Fibroblast of lung (primary cell): ENCODE measurements around the gene WSB1. TPM values are rescaled to one million over a fixed set of nuclear protein-coding genes. Genes with fewer than 3 reads are reported as not detected.
"Not testable (repeated sequence)": the region's sequence is repeated elsewhere in the genome, so short reads cannot be mapped to it uniquely, and the experiment has no call there.

Source experiments
- DNase-seq, 2 donors: peaks; one replicate each; pipeline versions ENCODE4 v3.0.0 to v3.0.0-alpha.2; 2010; ENCODE audit warnings: low read depth in 2 of 2
- H2AFZ ChIP-seq: 2 replicates; pipeline ENCODE4 v1.5.1; 2012; ENCODE audit warnings: low read length, control low read depth, inconsistent platforms
- H3K27ac ChIP-seq: 2 replicates; pipeline ENCODE4 v1.5.1; 2011; ENCODE audit warnings: low read length, control low read depth; ENCODE audit not compliant: insufficient read depth
- H3K27me3 ChIP-seq: 2 replicates; pipeline ENCODE4 v1.5.1; 2011; ENCODE audit warnings: mild to moderate bottlenecking, low read length; ENCODE audit not compliant: control insufficient read depth, insufficient read depth
- H3K36me3 ChIP-seq: 2 replicates; pipeline ENCODE4 v1.5.1; 2011; ENCODE audit warnings: low read length; ENCODE audit not compliant: control insufficient read depth, insufficient read depth
- H3K4me1 ChIP-seq: 2 replicates; pipeline ENCODE4 v1.5.1; 2011; ENCODE audit warnings: low read length; ENCODE audit not compliant: control insufficient read depth, insufficient read depth; ENCODE audit errors: extremely low read depth
- H3K4me2 ChIP-seq: 2 replicates; pipeline ENCODE4 v1.5.1; 2011; ENCODE audit warnings: low read length, control low read depth; ENCODE audit not compliant: insufficient read depth; ENCODE audit errors: extremely low read depth
- H3K4me3 ChIP-seq, 4 experiments: fragments of 200-600 bp in 1 of 4; sonication (generic) in 1 of 4; replicated peaks in 1 of 4; 2 replicates each; pipeline ENCODE4 v1.5.1; 2011 to 2016; ENCODE audit warnings: low read length in 4 of 4, low read depth in 3 of 4, mild to moderate bottlenecking in 3 of 4, control low read depth in 2 of 4, inconsistent platforms in 1 of 4, mixed read lengths in 1 of 4; ENCODE audit not compliant: insufficient read depth in 1 of 4; ENCODE audit errors: control extremely low read depth in 1 of 4
- H3K79me2 ChIP-seq: 2 replicates; pipeline ENCODE4 v1.5.1; 2012; ENCODE audit warnings: mild to moderate bottlenecking, low read length, inconsistent platforms; ENCODE audit not compliant: control insufficient read depth, insufficient read depth
- H3K9ac ChIP-seq: 2 replicates; pipeline ENCODE4 v1.5.1; 2011; ENCODE audit warnings: mild to moderate bottlenecking, low read length, control low read depth; ENCODE audit not compliant: insufficient read depth
- H3K9me3 ChIP-seq: 2 replicates; pipeline ENCODE4 v1.5.1; 2012; ENCODE audit warnings: low read depth, low read length; ENCODE audit not compliant: control insufficient read depth, insufficient read depth
- H4K20me1 ChIP-seq: 2 replicates; pipeline ENCODE4 v1.5.1; 2011; ENCODE audit warnings: low read length; ENCODE audit not compliant: control insufficient read depth, insufficient read depth; ENCODE audit errors: extremely low read depth
- CTCF ChIP-seq, 2 donors: IDR thresholded peaks in 1 of 2; conservative IDR thresholded peaks in 1 of 2; 1 replicate in 1 of 2; 2 replicates in 1 of 2; pipeline ENCODE4 v1.5.1; 2011 to 2012; ENCODE audit warnings: low read length in 2 of 2, control low read depth in 1 of 2, inconsistent platforms in 1 of 2, low read depth in 1 of 2, mild to moderate bottlenecking in 1 of 2
- EZH2 ChIP-seq: IDR thresholded peaks from 2 replicates; pipeline ENCODE4 v1.5.1; 2012; ENCODE audit warnings: low read length, control low read depth, mild to moderate bottlenecking; ENCODE audit errors: missing control alignments
- polyA plus RNA-seq, 2 donors: library from polyadenylated mRNA; depleted of rRNA in 1 of 2; stranded (reverse) in 1 of 2; unstranded in 1 of 2; fragments of >200 nt; gene quantifications; 2 replicates each; pipeline ENCODE4 v1.2.1, GENCODE V29; 2011 to 2012; ENCODE audit warnings: missing spikeins in 1 of 2
- total RNA-seq: library from RNA; depleted of rRNA; stranded (reverse); fragments of >200 nt; gene quantifications from 2 replicates; pipeline ENCODE4 v1.2.1, GENCODE V29; 2014

WSB1 gene
- total and polyA plus RNA-seq, 2 donors (not counting 1 experiment from before 2014, with no cell fraction given), result 96.3 to 139 TPM

DNA sequence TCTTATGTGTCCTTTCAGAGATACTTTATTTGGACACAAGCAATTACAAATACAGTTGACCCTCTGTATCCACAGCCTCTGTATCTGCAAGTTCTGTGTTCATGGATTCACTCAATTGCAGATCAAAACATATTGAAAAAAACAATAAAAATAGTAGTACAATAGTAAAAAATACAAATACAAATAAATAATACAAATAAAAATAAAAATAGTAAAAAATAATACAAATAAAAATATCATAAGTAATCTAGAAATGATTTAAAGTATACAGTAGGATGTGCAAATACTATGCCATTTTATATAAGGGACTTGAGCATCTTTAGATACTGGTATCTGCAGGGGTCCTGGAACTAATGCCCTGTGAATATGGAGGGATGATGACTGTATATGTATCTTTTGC lies 47.4 kb upstream of the WSB1 start:
- TF ChIP-seq EZH2 (no peak), CTCF (conservative IDR thresholded peaks at IDR 0.05 in 1 of 2, IDR thresholded peaks at IDR 0.05 in 1 of 2; ENCODE audit: low read depth in 1 of 2, low read length in 2 of 2) (no peak)
- no peak for DNase-seq
- H3K27ac ChIP-seq, result no peak overlapping the region
- H3K27me3 ChIP-seq, result no peaks in the 10 kb centered on the region
- H3K4me1 ChIP-seq, result peaks cover 11% of the 10 kb centered on the region
- H4K20me1 ChIP-seq, result no peaks in the 10 kb centered on the region
- no peaks in the 10 kb centered on the region for H3K79me2 ChIP-seq
- no peak overlapping the region for H3K9ac ChIP-seq
- H3K36me3 ChIP-seq, result no peaks in the 10 kb centered on the region
- no peak overlapping the region for H3K4me2 ChIP-seq
- H2AFZ ChIP-seq, result no peak overlapping the region
- no peaks in the 10 kb centered on the region for H3K9me3 ChIP-seq
- no peak overlapping the region for H3K4me3 ChIP-seq

- no peaks in the 10 kb centered on the region for H3K9me3 ChIP-seq
- no peaks in the 10 kb centered on the region for H4K20me1 ChIP-seq
- TF ChIP-seq EZH2, result no peak
- TF ChIP-seq CTCF (conservative IDR thresholded peaks at IDR 0.05 in 1 of 2, IDR thresholded peaks at IDR 0.05 in 1 of 2; ENCODE audit: low read depth in 1 of 2, low read length in 2 of 2), result no peak
- H3K4me1 ChIP-seq, result peaks cover 11% of the 10 kb centered on the region
- no peak overlapping the region for H3K4me2 ChIP-seq
- H3K27ac ChIP-seq, result peak overlapping the region; percentile 23
- no peak overlapping the region for H3K4me3 ChIP-seq
- H3K79me2 ChIP-seq, result no peaks in the 10 kb centered on the region
- no peaks in the 10 kb centered on the region for H3K36me3 ChIP-seq
- DNase-seq, result peak; percentile 71 to 98
- H3K27me3 ChIP-seq, result no peaks in the 10 kb centered on the region
- H2AFZ ChIP-seq, result no peak overlapping the region
- no peak overlapping the region for H3K9ac ChIP-seq
Observed at GRCh38 chr17:27247071-27247957, 46.6 kb upstream of the WSB1 start.

DNA sequence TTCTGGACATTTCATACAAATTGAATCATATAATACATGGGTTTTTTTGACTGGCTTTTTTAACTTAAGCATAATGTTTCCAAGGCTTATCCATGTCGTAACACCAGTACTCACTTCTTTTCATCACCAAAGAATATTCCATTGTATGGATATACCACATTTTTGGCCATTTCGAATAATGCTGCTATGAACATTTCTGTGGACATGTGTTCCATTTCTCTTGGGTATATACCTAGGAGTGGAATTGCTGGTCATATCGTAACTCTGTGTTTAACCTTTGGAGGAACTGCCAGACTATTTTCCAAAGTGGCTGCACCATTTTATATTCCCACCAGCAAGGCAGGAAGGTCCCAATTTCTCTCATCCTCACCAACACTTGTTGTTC lies 46.0 kb upstream of the WSB1 start:
- H3K4me3 ChIP-seq, result no peak overlapping the region
- no peaks in the 10 kb centered on the region for H3K27me3 ChIP-seq
- H3K36me3 ChIP-seq, result no peaks in the 10 kb centered on the region
- no peaks in the 10 kb centered on the region for H4K20me1 ChIP-seq
- H3K4me1 ChIP-seq, result peaks cover 11% of the 10 kb centered on the region
- H3K4me2 ChIP-seq, result no peak overlapping the region
- no peaks in the 10 kb centered on the region for H3K79me2 ChIP-seq
- no peak overlapping the region for H3K9ac ChIP-seq
- DNase-seq, result no peak
- H3K9me3 ChIP-seq, result no peaks in the 10 kb centered on the region
- no peak overlapping the region for H2AFZ ChIP-seq
- TF ChIP-seq CTCF (conservative IDR thresholded peaks at IDR 0.05 in 1 of 2, IDR thresholded peaks at IDR 0.05 in 1 of 2; ENCODE audit: low read depth in 1 of 2, low read length in 2 of 2) (no peak), EZH2 (no peak)
- no peak overlapping the region for H3K27ac ChIP-seq

GRCh38 chr17:27250791-27251190 lies 43.1 kb upstream of the WSB1 start:
- H3K36me3 ChIP-seq, H4K20me1 ChIP-seq, H3K9me3 ChIP-seq, H3K27ac ChIP-seq, H3K27me3 ChIP-seq, H3K9ac ChIP-seq, H3K4me2 ChIP-seq, H2AFZ ChIP-seq, H3K4me1 ChIP-seq, DNase-seq, H3K4me3 ChIP-seq, H3K79me2 ChIP-seq: not testable (repeated sequence)
